ENCODE data around the gene TRIM10. TPM values are rescaled to one million over a fixed set of nuclear protein-coding genes. Genes with fewer than 3 reads are reported as not detected.

The TRIM10 gene
- total RNA-seq, 4 donors from 2014 or later = 0.17 to 0.50 (median 0.42) TPM; not detected in 1

DNA sequence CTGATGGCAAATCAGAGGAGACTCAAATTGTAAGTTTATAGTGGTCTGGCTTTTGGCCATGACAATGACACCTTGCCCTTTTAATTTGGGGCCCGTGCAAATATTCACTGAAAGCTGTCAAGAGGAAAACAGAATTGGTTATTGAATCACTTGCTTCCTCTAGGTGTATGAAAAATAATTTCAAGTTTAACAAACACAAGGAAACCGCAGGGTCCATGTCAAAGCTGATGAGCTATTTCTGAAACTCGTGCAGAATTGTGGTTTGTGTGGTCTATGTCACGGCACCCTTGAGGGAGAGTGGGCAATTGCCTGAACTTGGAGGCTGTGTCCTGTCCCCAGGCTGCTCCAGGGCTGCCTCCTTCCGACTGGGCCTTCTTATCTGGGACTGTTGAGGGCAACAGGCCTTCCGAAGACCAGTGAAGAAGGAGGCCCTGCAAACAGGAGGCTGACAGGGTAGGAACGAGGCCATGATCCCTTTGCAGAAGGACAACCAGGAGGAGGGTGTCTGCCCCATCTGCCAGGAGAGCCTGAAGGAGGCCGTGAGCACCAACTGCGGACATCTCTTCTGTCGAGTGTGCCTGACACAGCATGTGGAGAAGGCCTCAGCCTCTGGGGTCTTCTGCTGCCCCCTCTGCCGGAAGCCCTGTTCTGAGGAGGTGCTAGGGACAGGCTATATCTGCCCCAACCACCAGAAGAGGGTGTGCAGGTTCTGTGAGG lies 24.3 kb downstream of the TRIM10 start:
- no peak for TF ChIP-seq POLR2A (IDR thresholded peaks at IDR 0.05; ENCODE audit: low read depth)
- intact Hi-C loops (cut with DNase I) = no loop called here
- Histone ChIP-seq H3K36me3 (no peaks in the 10 kb centered on the region), H3K27me3 (peaks cover 0 to 60% (median 11%) of the 10 kb centered on the region in 4 donors), H3K27ac (replicated peaks in 1 of 4) (no peak overlapping the region), H3K4me1 (no peaks in the 10 kb centered on the region), H3K4me3 (no peak overlapping the region), H3K9me3 (no peaks in the 10 kb centered on the region)
- DNase-seq (ENCODE audit: extremely low spot score) = peak; percentile 89
- 80% methylated on average over 10 of the region's 11 CpGs for WGBS

DNA sequence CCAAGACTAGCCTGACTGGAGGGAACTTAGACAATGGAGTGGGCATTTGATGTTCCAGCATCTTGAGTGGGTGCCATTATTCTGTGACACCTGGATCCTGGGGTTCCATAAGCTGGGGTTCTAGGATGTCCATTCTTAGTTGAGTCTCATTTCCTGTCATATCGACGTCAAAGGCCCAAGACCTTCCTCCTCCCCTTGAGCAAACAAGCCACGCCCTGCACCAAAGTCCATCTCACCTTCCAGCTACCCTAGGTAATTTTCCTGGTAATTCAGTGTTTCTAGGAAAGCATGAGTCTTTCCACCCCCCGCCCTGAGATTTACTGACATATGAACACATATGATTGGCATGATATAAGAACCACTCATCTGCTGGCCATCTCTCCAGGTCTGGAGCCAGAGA lies 25.3 kb downstream of the TRIM10 start, which contains the start of gene TRIM40:
Gene TRIM40 (plus strand): TSS at position 384 of the 400 bp plus-strand sequence. CDS start 897 bp downstream, outside the sequence.
- Histone ChIP-seq H3K36me3 (no peaks in the 10 kb centered on the region), H3K27ac (replicated peaks in 1 of 4) (no peak within 1 kb of the TSS), H3K4me3 (no peak within 1 kb of the TSS), H3K9me3 (no peaks in the 10 kb centered on the region), H3K4me1 (peaks cover 0 to 3% (median 1%) of the 10 kb centered on the region in 4 donors), H3K27me3 (peaks cover 0 to 65% (median 11%) of the 10 kb centered on the region in 4 donors)
- TF ChIP-seq EP300 (IDR thresholded peaks at IDR 0.05) = no peak
- TF ChIP-seq POLR2A (IDR thresholded peaks at IDR 0.05; ENCODE audit: low read depth) = no peak
- TF ChIP-seq, protein P1, sequence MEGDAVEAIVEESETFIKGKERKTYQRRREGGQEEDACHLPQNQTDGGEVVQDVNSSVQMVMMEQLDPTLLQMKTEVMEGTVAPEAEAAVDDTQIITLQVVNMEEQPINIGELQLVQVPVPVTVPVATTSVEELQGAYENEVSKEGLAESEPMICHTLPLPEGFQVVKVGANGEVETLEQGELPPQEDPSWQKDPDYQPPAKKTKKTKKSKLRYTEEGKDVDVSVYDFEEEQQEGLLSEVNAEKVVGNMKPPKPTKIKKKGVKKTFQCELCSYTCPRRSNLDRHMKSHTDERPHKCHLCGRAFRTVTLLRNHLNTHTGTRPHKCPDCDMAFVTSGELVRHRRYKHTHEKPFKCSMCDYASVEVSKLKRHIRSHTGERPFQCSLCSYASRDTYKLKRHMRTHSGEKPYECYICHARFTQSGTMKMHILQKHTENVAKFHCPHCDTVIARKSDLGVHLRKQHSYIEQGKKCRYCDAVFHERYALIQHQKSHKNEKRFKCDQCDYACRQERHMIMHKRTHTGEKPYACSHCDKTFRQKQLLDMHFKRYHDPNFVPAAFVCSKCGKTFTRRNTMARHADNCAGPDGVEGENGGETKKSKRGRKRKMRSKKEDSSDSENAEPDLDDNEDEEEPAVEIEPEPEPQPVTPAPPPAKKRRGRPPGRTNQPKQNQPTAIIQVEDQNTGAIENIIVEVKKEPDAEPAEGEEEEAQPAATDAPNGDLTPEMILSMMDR (IDR thresholded peaks at IDR 0.05) = no peak
- no peak for TF ChIP-seq POLR2AphosphoS5 (IDR thresholded peaks at IDR 0.05)
- intact Hi-C loops (cut with DNase I) = no loop called here
- WGBS = 78% methylated on average over 4 of the region's 4 CpGs
- DNase-seq (ENCODE audit: extremely low spot score) = peak; percentile 77

DNA sequence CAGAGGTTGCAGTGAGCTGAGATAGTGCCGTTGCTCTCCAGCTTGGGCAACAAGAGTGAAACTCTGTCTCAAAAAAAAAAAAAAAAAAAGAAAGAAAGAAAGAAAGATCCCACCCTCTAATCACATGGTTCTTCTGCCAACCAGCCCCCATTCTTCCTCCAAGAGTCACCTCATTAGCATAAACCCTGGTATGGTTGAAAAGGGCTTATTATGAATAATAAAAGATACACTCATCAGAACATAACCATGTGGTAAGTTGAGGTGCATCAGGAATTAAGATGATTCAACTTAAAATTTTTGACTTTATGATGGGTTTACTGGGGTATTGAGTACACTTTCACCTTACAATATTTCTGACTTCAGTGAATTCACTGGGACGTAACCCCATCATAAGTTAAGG lies 25.9 kb downstream of the TRIM10 start:
- Histone ChIP-seq H3K4me1 (peaks cover 0 to 3% (median 2%) of the 10 kb centered on the region in 4 donors), H3K27me3 (peaks cover 0 to 65% (median 14%) of the 10 kb centered on the region in 4 donors), H3K36me3 (no peaks in the 10 kb centered on the region), H3K4me3 (no peak overlapping the region), H3K27ac (replicated peaks in 1 of 4) (no peak overlapping the region), H3K9me3 (no peaks in the 10 kb centered on the region)
- WGBS = 94% methylated on average over 2 of the region's 2 CpGs
- intact Hi-C loops (cut with DNase I) = no loop called here
- DNase-seq (ENCODE audit: extremely low spot score) = no peak
- TF ChIP-seq POLR2AphosphoS5 (IDR thresholded peaks at IDR 0.05) (no peak), POLR2A (IDR thresholded peaks at IDR 0.05; ENCODE audit: low read depth) (no peak), EP300 (IDR thresholded peaks at IDR 0.05) (no peak)
- TF ChIP-seq, protein P1 (IDR thresholded peaks at IDR 0.05) = no peak

DNA sequence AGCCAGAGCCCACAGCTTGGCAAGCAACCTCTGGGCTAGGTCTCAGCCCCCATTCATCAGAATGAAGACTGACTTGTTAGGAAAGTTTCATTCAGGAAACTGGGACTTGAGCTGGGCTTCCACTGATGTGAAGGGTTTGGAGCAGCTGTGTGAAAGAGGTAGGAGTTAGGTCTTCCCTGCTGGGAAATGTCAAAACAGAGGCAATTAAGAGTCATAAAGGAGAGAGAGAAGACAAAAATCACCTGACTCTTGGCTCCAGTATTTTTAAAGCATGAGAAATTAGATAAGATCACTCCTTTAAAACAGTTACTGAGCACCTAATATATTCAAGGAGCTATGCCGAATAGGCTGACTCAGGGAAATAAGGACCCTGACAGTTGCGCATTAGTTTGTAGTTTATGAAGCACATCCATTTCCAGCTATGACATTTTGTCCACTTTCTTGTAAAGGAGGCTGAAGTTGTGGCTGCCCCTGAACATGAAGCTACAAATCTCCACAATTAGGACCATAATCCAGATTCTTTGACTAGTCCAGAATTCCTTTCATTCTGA lies 29.0 kb downstream of the TRIM10 start:
- peak; percentile 34 for DNase-seq (ENCODE audit: extremely low spot score)
- H3K4me3 ChIP-seq = no peak overlapping the region
- intact Hi-C loops (cut with DNase I) = loop anchor here (1.0 kb wide), 1 partner anchor 29 kb away; no protein-coding TSS in a partner anchor
- H3K9me3 ChIP-seq = no peaks in the 10 kb centered on the region
- H3K27me3 ChIP-seq = peaks cover 0 to 91% (median 44%) of the 10 kb centered on the region in 4 donors
- TF ChIP-seq EP300 (IDR thresholded peaks at IDR 0.05) (no peak), POLR2AphosphoS5 (IDR thresholded peaks at IDR 0.05) (no peak), POLR2A (IDR thresholded peaks at IDR 0.05; ENCODE audit: low read depth) (no peak)
- TF ChIP-seq, protein P1 (IDR thresholded peaks at IDR 0.05) = no peak
- no peaks in the 10 kb centered on the region for H3K36me3 ChIP-seq
- WGBS = 68% methylated on average over 2 of the region's 2 CpGs
- H3K4me1 ChIP-seq = peaks cover 3 to 15% (median 13%) of the 10 kb centered on the region in 4 donors
- no peak overlapping the region for H3K27ac ChIP-seq (replicated peaks in 1 of 4)
